RWPE2 (cell line): Measurements from ENCODE around the gene GFOD1.
A peak's percentile ranks its signal among the peaks of the same experiment; 100 is the strongest.

Source experiments
- ATAC-seq: fragments of 200-7000 bp; cut with Tn5 transposase; 3 replicates; pipeline ENCODE4 v1.9.1; 2021; ENCODE audit warnings: low read depth
- DNase-seq: peaks from one replicate; pipeline ENCODE4 v3.0.0-alpha.2; 2020; ENCODE audit warnings: low spot score
- H3K27ac ChIP-seq: fragments of 450-650 bp; 2 replicates; pipeline ENCODE4 v1.5.1; 2017; ENCODE audit warnings: mild to moderate bottlenecking; ENCODE audit not compliant: poor library complexity, severe bottlenecking
- H3K27me3 ChIP-seq: fragments of 250-450 bp; sonication (Bioruptor Pico); 2 replicates; pipeline ENCODE4 v1.5.1; 2021; ENCODE audit warnings: mild to moderate bottlenecking, moderate library complexity; ENCODE audit not compliant: insufficient read depth, poor library complexity, severe bottlenecking
- H3K36me3 ChIP-seq: fragments of 250-450 bp; sonication (Bioruptor Pico); 2 replicates; pipeline ENCODE4 v1.5.1; 2020; ENCODE audit warnings: low read depth, mild to moderate bottlenecking, moderate library complexity
- H3K4me1 ChIP-seq: fragments of 250-450 bp; sonication (Bioruptor Pico); 2 replicates; pipeline ENCODE4 v1.5.1; 2021; ENCODE audit warnings: mild to moderate bottlenecking, moderate library complexity; ENCODE audit not compliant: insufficient read depth, poor library complexity, severe bottlenecking
- H3K4me3 ChIP-seq: fragments of 250-450 bp; sonication (Bioruptor Pico); 2 replicates; pipeline ENCODE4 v1.5.1; 2021; ENCODE audit warnings: mild to moderate bottlenecking, moderate library complexity; ENCODE audit not compliant: severe bottlenecking
- H3K9me3 ChIP-seq: fragments of 250-450 bp; sonication (Bioruptor Pico); 2 replicates; pipeline ENCODE4 v1.5.1; 2021; ENCODE audit warnings: mild to moderate bottlenecking, moderate library complexity; ENCODE audit not compliant: severe bottlenecking
- CTCF ChIP-seq: fragments of 450-650 bp; IDR thresholded peaks from one replicate; pipeline ENCODE4 v1.5.1; 2017; ENCODE audit warnings: mild to moderate bottlenecking, moderate library complexity; ENCODE audit not compliant: poor library complexity, severe bottlenecking

The GFOD1 gene

GRCh38 chr6:13487122-13488014 lies at the start of gene GFOD1:
Gene GFOD1, minus strand, starts transcription at chr6:13487600. Its CDS starts 710 bp downstream, at chr6:13486890.
- Histone ChIP-seq H3K27ac (peak within 1 kb of the TSS; percentile 76), H3K4me3 (peak within 1 kb of the TSS; percentile 68), H3K9me3 (no peaks in the 10 kb centered on the region), H3K4me1 (peaks cover 20% of the 10 kb centered on the region), H3K36me3 (0 out of 2 replicates have a peak, but pooled peaks cover 3% of the 10 kb centered on the region), H3K27me3 (no peaks in the 10 kb centered on the region)
- DNase-seq (peak; percentile 88), ATAC-seq (peak; percentile 77)
- no peak for TF ChIP-seq CTCF

GRCh38 chr6:13536796-13537526 lies 49.6 kb upstream of the GFOD1 start:
- ATAC-seq: no peak

GRCh38 chr6:13535306-13535705 lies 47.9 kb upstream of the GFOD1 start:
- Histone ChIP-seq H3K27me3 (no peaks in the 10 kb centered on the region), H3K27ac (no peak overlapping the region), H3K9me3 (no peaks in the 10 kb centered on the region), H3K4me1 (peaks cover 5% of the 10 kb centered on the region), H3K36me3 (no peaks in the 10 kb centered on the region), H3K4me3 (no peak overlapping the region)
- no peak for DNase-seq
- no peak for TF ChIP-seq CTCF
- peak; percentile 42; the same call in 1 of the 3 replicates for ATAC-seq

More at GRCh38 chr6:13536796-13537526, 49.6 kb upstream of the GFOD1 start:
- no peak for TF ChIP-seq CTCF
- no peaks in the 10 kb centered on the region for H3K9me3 ChIP-seq
- no peak for DNase-seq
- no peaks in the 10 kb centered on the region for H3K36me3 ChIP-seq
- H3K4me1 ChIP-seq: peaks cover 5% of the 10 kb centered on the region
- no peak overlapping the region for H3K4me3 ChIP-seq
- no peak overlapping the region for H3K27ac ChIP-seq
- H3K27me3 ChIP-seq: no peaks in the 10 kb centered on the region

GRCh38 chr6:13534536-13534935 lies 47.1 kb upstream of the GFOD1 start:
- H3K4me1 ChIP-seq: peaks cover 5% of the 10 kb centered on the region
- H3K9me3 ChIP-seq: no peaks in the 10 kb centered on the region
- no peak for TF ChIP-seq CTCF
- H3K27ac ChIP-seq: no peak overlapping the region
- H3K4me3 ChIP-seq: no peak overlapping the region
- no peaks in the 10 kb centered on the region for H3K27me3 ChIP-seq
- H3K36me3 ChIP-seq: no peaks in the 10 kb centered on the region
- ATAC-seq: no peak
- no peak for DNase-seq
